HG03432 (cell line): Measurements from ENCODE around the gene NSL1.

Experiments used
- ATAC-seq: cut with Tn5 transposase; IDR thresholded peaks from one replicate; pipeline ENCODE4 v1.9.1; 2021; ENCODE audit warnings: mild to moderate bottlenecking, moderate library complexity; ENCODE audit not compliant: unreplicated experiment

NSL1 gene

DNA sequence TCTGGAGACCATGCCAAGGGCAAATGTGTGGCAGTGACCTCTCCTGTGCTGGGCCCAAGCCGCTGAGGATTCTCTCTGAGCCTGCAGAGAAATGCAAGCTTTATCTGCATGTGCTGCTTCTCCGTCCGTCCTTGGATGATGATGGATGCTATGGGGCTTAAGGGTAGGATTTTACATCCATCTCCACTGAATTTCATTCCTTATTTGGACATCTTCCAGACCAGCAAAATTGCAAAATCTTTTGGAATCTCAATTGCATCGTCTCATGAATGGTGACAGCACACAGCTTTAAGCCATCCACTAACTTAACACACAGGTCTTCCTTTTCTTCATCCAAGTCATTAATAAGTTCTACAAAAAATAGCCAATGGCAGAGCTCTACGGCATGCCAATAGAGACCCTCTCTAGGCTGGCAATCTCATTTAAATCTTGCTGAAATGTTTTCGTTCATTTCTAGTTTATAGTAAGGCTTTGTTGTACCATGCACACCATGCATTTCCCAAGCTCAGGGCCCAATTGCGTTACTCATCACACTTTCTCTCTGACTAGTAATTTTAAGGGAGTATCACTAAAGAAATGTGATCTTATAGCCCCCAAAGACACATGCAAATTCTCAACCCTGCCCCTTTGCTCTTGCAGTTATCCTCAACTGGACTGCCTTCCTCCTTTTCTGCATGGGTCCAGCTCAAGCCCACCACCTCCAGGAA lies 103.1 kb downstream of the NSL1 start:
- ATAC-seq = no peak

DNA sequence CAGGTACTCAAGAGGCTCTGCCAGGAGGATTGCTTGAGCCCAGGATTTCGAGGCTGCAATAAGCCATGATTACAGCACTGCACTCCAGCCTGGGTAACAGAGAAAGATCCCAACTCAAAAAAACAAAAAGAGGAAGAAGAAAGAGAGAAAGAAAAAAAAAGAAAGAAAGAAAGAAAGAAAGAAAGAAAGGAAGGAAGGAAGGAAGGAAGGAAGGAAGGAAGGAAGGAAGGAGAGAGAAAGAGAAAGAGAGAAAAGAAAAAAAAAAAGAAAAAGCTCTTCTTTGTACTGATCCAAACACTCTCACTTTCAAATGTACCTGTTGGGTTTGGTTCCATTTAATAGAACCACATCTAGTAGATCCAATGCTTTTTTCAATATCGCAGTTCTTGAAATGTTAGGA lies 103.8 kb downstream of the NSL1 start:
- ATAC-seq = no peak

DNA sequence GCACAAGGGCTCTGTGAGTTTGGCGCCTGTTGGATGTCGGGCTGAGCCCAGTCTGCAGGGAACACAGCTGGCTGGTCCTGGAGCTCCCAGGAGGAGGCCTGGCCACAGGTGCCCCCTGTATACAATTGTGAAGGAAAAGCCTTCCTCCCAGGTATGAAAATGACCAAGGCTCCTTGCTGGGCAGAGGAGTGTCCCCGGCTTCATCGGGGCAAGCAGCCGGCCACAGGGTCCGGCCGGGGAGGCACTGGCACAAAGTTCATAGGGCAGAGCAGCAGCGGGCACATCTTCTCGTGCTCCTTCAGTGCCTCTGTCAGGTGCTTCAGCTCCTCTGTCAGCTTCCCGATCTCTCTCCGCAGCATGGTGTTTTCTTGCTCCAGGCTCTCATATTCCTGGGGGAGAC lies 105.0 kb downstream of the NSL1 start:
- no peak for ATAC-seq

DNA sequence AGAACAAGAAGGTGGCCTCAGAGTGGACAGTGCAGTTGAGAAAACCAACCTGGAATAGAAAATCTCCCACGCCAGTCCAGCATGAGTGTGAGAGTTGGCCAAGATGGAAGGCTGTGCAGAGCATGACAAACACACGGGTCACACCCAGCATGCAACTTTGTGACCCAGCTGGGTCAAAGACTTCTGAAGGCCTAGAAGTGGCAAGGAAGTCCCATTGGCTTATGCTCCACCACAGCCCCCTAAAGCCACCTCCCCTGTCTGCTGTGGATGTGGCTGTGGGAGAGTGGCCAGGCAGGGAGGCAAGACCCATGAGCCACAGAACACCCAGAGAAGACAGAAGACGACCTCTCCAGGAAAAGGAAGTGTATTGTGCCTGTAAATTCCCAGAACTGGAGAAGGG lies 105.5 kb downstream of the NSL1 start:
- ATAC-seq = no peak

DNA sequence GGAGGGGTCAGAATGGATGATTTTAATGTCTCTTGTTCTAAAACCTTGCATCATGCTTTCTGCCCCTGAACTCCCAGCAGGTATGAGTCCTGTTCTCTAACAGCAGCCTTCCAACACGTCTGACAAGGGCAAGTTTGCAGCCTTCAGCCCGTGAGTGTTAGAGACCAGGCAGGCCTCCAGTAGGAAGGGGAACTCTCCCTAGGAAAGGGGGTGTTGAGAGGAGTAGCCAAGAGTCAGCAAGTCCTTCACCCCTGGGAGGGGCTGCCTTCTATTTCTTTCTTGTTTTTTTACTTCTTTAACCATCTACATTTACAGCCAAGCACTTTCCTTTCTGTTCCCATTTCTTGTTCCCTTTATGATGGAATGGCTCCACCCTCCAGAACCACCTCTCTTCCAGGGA lies 106.1 kb downstream of the NSL1 start:
- ATAC-seq = no peak

DNA sequence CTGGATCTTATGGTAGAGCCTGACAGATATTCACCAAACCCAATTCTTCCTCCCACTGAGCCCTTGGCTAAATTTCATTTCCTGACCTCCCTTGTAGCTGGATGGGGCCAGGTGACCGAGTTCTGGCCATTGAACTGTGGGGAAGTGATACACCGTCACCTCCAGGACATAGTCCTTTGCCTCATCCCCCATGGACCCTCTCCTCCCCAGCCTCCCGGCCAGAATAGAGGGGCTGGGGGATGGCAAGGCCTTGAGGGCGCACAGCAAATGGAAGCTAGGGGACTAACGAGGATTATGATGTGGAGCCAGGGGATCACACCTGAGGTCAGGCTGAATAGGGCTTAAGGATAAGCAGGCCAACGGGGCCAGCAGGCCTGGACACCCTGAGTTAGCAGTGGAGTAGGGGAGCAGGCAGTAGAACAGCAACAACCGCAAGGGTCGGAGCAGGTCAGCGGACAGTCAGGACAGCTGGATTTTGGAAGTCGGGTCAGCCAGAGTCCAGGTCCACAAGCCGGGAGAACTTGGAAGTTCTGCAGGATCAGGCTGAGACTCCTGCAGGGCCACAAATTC lies 107.0 kb downstream of the NSL1 start:
- ATAC-seq = no peak

DNA sequence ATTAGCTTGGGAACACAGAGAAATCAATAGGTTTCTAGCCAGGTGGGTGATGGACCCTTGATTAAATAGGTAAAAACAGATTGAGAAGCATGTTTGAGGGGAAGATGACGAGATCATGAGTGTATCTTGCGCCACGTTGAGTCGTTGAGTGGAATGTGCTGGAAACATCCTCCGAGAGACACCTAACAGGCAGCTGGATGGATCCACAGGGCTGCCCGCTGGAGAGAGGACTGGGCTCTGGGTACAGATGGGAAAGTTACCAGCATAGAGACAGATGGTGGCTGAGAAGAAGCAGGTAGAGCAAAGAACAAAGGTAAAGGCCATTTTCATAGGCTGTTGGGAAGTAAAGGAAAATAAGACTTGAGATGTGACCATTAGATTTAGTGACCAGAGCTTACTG lies 107.5 kb downstream of the NSL1 start:
- ATAC-seq = no peak

DNA sequence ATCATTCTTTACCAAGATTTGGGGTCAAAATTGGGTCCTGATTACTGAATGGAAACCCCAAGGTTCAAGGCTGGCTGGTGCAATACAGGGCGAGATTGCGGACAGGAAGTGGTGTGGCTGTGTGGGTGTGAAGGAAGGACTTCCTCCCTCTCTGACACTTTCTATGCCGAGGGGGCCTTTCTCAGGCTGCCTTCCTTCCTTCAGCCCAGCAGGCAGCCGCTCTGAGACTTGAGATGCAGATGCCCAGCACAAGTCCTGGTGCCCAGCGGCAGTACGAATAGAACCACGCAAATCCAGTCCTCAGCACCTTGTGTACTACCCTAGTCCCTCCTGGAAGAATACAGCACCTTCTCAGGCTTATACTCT lies 108.2 kb downstream of the NSL1 start:
- ATAC-seq = peak; percentile 73

DNA sequence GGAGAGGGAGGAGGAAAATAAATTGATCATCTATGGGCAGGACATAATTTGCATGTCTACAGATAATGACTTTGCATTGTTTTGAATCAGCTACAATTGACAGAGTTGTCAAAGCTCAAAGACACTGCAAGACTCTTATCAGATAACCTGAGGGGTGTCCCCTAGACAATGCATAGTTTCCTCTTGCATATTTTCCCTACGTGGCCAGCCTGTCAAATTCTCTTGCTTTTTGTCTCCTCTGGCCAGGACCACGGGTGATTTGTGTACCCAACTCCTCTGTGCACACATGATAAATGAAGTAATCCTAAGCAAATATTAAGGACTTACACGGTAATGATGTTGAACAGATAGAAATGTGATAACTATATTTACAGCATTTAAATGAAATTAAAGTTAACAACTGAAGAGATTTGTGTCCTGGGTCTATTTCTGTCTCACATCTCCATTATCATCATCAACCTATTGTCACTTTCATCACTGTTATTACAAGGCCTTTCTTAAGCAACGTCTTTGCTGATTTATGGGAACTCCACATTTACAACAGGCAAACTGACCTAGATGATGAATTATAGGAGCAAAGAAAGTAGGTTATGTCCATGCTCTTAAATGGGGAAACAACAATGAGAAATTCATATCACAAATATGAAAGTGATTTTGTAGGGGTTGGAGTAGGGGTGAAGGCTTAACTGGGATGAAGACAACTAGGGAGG lies 110.7 kb downstream of the NSL1 start:
- ATAC-seq = no peak

DNA sequence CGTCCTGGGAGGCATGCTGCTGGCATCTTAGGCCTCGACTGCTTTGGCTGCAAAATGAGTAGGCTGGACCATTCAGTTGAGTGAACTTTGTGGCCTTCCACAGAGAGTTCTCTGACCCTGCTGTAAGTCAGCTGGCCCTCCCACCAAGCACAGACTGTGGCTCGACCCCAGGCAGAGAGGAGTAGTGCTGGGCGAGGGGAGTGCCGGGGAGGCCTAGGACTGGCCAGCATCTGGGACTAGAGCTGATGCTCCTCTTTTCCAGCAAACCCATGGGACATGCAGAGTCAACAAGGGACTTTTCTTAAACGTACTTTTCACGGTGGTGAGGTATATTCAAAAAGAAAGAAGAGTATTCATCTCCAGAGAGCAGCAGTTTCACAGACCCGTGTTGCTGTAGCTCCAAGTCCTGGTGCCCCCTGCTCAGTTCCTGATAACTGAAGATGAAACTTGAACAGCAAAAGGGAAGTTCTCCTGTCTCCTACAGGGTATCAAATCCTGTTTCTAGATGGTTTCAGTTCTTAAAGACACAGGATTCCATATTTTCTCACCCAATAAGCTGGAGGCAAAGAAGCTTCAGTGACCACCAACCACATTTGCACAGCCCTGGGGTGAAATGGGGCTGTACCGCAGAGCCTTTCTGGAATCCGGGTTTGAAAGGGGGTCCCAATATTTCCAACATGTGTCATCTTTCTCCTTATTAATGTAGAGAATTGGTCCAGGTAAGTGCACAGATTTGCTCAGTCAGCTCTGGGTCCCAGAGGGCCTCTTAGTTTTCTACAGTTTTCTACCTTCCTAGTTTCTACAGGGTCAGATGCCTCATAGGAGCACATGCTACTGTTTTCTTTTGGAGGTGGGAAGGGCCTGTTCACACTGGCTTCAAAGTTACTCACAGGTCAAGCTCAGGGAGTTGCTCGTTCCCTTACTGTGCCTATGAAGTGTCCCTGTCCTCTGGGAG lies 112.8 kb downstream of the NSL1 start:
- ATAC-seq = peak; percentile 76

DNA sequence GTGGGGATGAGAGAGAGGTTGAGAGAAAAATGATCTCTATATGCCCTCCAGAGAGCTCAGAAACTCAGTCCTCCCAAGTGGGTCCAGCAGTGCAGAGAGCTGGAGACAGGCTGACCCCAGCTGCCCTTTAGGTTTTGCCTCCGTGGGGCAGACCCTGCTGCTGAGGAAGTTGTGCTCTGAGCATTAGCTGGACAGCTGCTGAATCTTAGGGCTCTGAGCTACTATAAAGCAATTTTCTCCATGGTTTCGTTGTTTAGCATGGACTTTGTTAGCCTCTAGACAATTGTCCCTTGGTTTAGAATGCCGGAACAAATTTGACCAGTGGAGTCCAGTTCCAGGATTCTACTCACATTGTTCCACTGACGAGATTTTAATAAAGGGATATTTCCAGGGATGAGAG lies 114.0 kb downstream of the NSL1 start:
- ATAC-seq = no peak

DNA sequence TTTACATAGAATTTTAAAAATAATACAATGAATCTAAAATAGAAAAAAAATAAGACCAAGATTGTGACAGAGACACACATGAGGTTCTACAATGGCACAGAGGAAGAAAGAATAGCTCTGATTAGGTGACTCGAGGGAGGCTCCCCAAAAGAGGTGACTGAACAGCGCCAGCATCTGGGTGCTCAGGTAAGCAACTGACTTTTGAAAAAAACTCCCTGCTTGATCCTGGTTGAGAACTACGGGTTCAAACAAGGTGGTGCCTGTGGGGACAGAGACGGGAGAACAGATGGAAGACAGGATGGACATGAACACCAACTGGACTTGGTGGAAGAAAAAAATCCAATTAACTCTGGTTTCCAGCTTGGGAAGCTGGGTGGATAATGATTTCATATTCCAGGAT lies 114.4 kb downstream of the NSL1 start:
- ATAC-seq = no peak
